GM18861 (cell line): ENCODE results near the gene TRMT10B.
"Not testable (repeated sequence)": the region's sequence is repeated elsewhere in the genome, so short reads cannot be mapped to it uniquely, and the experiment has no call there.

Experiments
- ATAC-seq: cut with Tn5 transposase; IDR thresholded peaks from one replicate; pipeline ENCODE4 v1.9.1; 2021; ENCODE audit not compliant: unreplicated experiment

Gene TRMT10B

DNA sequence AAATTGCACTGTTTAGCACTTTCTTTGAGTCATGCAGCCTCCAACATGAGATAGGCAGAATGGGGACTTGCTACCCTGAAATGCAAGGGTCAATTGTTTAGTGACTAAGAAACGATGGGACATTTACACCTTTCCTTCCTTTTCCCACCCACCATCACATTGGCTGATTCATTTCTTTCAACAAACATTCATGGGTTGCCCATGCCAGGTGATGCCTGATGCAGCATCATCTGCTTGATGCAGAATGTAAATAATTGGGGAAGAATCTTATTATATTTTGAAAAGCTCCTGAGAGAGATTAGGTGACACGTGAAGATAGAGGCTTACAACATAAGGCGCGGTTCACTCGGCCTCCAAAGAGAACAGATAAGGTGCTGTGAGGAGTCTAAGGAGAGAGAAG lies 4.5 kb upstream of the TRMT10B start:
- no peak for ATAC-seq

DNA sequence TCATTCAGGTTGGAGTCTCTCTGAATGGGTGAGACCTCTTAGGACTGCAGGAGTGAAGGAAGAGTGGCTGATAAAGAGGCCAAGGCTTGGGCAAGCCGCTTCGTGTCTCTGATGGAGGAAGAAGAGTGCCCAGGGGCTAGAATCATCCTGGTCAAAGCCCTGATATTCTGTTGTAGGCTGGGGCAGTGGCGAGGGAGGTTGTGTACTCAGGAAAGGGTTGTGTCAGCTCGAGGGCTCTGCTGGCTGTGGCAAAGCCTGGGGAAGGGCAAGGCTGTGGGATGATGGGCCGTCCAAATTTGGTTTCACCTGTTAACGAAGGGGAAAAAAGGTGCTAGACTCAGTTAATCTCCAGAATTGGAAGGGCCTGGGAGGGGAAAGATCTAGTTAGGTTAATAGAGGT lies 2.4 kb upstream of the TRMT10B start:
- no peak for ATAC-seq

DNA sequence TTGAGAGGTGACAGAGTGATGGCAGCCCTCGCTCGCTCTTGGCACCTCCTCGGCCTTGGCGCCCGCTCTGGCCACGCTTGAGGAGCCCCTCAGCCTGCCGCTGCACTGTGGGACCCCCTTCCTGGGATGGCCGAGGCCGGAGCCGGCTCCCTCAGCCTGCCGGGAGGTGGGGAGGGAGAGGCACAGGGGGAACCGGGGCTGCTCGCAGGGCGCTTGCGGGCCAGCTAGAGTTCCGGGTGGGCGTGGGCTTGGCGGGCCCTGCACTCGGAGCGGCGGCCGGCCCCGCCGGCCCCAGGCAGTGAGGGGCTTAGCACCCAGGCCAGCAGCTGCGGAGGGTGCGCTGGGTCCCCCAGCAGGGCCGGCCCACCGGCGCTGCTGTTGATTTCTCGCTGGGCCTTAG lies 1.9 kb upstream of the TRMT10B start:
- not testable (repeated sequence) for ATAC-seq

DNA sequence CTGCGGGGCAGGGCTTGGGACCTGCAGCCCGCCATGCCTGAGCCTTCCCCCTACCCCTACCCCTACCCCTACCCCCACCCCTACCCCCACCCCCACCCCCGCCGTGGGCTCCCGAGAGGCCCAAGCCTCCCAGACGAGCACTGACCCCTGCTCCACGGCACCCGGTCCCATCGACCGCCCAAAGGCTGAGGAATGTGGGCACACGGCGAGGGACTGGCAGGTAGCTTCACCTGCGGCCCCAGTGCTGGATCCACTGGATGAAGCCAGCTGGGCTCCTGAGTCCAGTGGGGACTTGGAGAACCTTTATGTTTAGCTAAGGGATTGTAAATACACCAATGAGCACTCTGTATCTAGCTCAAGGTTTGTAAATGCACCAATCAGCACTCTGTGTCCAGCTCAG lies 1.5 kb upstream of the TRMT10B start:
- ATAC-seq = not testable (repeated sequence)

DNA sequence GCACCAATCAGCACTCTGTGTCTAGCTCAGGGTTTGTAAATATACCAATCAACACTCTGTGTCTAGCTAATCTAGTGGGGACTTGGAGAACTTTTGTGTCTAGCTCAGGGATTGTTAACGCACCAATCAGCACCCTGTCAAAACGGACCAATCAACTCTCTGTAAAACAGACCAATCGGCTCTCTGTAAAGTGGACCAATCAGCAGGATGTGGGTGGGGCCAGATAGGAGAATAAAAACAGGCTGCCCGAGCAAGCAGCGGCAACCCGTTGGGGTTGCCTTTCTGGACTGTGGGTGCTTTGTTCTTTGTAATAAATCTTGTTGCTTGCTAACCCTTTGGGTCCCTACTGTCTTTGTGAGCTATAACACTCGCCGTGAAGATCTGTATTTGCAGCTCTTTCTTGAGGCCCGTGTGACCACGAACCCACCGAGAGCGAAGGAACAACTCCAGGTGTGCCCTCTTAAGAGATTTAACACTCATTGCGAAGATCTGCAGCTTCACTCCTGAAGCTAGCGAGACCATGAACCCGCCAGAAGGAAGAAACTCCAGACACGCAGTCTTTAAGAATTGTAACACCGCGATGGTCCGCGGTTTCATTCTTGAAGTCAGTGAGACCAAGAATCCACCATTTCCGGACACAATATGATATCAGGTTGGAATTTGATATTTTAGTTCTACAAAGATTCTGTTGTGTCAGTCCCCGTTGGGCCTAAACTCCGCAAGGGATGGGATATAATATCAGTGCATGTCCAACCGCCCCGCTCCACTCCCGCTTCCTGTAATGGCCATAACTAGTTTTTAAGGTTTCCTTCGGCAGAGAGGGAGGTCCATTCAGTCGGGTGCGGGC lies 740 bp upstream of the TRMT10B start:
- no peak for ATAC-seq

DNA sequence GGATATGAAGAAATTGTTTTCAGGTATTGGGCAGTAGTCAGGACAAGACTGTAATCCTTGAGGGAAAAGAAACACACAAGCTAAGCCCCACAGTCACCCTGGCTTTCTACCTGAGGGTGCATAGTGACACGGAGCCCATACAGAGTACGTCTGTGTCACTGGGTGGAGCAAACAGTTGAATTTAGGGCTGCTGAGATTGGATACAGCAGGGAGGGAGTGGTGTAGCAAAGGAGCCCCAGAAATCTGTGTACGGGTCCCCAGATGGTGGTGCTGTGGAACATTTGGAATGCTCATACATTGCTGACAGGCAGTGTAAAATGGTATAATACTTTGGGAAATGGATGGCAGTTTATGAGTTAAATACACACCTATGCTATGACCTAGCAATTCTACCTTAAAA lies 5.1 kb downstream of the TRMT10B start:
- ATAC-seq = no peak

DNA sequence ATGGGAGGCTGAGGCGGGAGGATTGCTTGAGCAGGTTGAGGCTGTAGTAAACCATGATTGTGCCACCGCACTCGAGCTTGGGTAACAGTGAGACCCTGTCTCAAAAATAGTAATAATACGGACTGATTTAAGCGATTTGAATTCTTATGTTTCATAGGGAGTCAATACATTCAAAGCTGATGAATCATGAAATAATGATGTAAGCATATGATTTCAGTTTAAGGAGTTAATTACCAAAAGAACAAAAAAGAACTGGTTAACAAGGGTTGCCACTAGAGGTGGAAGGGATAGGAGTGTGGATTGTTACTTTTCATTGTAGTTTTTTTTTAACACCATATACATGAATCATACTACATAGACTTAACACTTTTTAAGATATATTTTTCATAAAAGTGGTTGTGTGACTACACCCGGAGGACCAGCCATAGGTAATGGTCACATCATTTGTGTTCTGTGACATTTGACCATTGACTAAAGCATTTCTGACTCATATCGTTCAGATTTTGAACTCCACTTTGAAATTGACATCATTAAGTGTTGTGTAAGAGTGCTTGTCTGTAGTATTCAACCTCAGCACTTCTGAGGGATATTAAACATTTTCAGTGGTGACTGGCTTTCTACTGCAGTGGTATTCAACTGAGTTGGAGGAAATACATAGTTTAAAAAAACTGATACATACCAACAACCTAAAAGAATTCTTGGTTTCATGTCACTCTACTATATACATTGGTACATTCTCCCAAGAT lies 7.0 kb downstream of the TRMT10B start:
- no peak for ATAC-seq

DNA sequence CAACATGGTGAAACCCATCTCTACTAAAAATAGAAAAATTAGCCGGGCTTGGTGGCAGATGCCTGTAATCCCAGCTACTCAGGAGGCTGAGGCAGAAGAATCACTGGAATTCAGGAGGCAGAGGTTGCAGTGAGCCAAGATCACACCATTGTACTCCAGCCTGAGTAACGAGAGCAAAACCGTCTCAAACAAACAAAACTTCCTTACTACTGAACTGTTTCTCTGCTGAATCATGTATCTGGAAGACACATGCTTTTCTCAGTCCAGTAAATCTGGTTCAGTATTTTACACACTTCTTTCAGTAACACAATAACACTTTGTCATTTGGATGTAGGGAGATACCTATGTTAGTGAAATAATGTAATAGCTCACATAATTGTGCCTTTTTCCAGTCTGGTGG lies 7.9 kb downstream of the TRMT10B start:
- ATAC-seq = no peak

DNA sequence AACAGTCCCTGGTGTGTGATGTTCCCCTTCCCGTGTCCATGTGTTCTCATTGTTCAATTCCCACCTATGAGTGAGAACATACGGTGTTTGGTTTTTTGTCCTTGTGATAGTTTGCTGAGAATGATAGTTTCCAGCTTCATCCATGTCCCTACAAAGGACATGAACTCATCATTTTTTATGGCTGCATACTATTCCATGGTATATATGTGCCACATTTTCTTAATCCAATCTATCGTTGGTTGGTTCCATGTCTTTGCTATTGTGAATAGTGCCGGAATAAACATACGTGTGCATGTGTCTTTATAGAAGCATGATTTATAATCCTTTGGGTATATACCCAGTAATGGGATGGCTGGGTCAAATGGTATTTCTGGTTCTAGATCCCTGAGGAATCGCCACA lies 11.7 kb downstream of the TRMT10B start:
- ATAC-seq = not testable (repeated sequence)

DNA sequence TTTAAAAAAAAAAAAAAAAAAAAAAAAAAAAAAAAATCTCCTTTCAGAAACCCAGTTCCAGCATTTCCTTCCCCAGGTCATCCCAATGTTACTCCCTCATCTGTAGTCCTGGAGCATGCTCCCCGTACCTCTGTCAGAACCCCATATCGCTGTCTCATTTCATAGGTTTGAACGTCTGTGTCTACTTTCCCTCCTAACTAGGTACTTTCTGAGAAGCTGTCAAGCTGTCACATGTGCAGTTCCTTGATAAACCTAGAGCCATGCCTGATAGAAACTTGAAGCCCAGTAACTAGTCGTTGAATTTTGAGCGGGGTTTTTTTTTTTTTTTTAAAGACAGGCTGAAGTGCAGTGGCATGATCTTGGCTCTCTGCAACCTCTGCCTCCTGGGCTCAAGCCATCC lies 15.7 kb downstream of the TRMT10B start:
- ATAC-seq = no peak

DNA sequence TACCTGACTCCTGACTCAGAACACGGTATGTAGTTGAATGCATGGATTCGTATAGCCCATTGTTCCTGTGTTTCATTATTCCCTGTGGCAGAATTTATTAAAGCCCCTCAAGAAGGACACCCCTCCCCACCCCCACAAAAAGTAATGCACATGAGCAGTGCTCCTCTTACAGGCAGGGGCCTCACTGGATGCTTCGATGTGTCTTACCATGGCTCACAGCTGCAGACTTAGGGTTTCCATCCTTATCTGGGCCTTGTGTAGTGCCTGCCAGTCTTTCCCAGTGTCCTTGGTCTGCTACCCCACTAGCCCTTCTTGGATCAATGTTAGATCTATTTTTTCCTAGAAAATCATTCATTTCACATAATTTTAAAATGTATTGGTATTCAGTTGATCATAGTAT lies 16.4 kb downstream of the TRMT10B start:
- no peak for ATAC-seq

DNA sequence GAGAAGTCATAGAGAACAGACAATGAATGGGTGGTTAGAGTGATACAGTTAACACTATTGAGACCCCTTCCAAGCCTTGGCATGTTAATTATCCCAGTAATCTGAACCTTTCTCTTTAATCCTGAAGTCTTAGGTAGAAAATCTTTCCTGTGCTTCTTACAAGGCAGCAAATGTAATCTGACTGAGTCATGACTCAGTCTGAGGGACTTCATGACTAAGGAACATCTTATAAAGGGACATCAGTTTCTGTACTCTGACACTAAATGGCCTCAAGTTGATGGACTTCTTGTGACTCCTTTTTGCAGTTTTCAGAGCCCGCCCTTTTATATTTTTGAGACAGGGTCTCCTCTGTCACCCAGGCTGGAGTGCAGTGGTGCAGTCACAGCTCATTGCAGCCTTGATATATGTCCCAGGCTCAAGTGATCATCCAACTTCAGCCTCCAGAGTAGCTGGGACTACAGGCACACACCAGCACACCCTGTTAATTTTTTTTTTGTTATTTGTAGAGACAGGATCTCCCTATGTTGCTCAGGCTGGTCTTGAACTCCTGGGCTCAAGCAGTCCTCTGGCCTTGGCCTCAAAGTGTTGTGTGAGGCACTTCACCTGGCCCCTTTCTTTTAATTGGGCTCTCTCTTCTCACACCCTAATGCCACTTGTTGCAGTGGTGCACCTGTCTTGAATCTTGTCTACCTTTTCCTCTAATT lies 21.8 kb downstream of the TRMT10B start:
- no peak for ATAC-seq

DNA sequence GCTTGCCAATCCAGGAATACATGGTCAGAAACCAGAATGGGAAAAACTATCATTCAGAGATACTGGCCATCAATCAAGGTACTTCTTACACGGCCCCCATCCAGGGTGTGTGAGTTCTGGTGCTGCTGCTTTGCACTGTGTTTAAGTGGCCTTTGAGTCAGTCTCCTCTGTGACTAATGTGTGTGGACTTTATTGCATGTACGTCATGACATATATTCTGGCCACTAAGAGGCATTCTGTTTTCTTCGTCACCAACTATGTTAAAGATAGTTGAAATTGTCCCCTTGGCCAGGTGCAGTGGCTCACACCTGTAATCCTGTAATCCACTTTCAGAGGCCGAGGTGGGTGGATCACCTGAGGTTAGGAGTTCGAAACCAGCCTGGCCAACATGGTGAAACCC lies 22.7 kb downstream of the TRMT10B start:
- ATAC-seq = no peak

DNA sequence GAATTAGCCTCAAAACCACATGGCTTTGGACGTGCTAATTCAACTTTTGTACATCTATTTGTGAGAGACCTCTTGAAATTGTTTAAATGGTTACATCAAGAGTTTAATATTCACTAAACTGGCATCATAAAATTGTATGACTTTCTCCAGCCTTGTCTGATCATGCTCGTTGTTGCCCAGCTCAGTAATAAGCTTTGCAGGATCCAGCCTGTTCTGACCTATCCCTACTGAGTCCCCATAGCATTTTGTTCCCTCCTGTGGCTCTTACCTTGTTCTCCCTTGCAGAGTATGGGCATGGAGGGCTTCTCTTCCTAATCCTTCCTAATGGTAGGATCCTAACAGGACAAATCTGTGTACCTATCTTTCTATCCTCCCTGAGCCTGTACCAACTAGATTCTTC lies 24.9 kb downstream of the TRMT10B start:
- no peak for ATAC-seq

DNA sequence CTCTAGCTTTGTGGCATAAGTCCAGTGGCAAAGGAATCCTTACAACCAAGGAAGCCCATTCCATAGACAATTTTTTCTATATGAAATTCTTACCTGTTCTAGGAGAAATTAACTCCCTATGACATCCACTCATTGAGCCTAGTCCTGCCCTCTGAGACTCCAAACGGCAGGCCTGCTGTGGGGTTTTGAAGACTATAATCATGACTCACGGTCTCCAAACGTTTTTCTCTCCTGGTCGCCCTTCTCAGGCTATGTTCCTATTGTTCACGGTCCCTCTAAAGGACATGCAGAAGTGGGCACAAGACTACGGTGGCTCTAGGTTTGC lies 30.6 kb downstream of the TRMT10B start:
- ATAC-seq = no peak

DNA sequence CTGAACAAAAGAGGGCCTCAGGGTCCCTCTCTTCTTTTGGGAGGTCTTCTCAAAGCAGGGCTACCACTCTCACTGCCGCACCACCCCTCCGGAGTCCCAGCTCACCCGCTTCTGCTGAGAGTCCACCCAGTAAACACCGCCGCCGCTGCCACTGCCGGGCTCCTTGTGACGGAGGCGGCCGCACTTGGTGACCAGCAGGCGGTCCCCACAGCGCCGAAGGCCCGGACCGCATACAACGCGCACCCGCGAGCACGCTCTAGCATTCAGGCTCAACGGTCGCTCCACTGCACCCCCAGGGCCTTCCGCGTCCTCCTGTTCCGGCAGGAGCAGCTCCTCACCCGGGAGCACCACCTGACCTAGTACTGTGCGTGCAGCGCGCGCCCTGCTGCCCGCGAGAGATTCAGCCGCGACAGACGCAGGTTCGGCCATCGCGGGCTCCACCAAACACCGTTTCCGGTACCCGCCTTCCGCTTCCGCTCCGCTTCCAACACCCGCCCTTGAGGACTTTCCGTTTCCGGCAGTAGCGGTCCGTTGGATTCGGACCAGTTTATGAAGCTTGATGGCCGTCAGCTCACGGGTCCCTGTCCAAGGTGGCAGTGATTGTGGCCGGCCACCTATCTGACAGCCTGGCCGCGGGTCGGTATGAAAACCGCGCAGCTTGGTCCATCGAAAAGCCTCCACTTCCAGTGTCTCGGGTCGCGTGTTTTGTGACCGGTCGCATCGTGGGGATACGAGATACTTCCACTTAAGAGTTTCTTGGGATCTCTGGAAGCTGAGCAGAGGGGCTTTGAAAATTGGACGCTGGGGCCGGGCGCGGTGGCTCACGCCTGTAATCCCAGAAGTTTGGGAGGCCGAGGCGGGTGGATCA lies 31.2 kb downstream of the TRMT10B start, which contains the start of gene EXOSC3:
TSS of gene EXOSC3 (minus strand) at position 449 of the 868 bp plus-strand sequence. CDS start at position 429, 20 bp downstream.
- peak; percentile 77 for ATAC-seq

DNA sequence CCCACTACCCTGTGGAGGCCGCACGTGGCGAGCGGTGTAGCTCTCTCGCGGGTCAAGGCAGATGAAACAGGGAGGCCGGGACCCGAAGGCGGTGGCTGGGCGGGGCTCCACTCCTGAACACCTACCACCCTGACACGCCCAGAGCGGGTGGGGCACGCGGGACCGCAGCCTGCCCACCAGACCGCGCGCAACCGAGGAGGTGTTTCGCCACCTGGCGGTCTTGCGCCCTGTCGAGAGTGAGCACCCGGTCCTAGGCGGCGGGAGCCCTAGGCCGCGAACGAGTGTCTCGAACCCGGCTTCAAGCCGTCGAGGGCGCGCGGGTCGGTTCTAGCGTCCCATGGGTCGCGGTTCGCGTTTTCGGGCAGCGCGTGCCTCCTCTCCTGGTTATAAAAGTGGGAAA lies 33.5 kb downstream of the TRMT10B start:
- ATAC-seq = no peak

DNA sequence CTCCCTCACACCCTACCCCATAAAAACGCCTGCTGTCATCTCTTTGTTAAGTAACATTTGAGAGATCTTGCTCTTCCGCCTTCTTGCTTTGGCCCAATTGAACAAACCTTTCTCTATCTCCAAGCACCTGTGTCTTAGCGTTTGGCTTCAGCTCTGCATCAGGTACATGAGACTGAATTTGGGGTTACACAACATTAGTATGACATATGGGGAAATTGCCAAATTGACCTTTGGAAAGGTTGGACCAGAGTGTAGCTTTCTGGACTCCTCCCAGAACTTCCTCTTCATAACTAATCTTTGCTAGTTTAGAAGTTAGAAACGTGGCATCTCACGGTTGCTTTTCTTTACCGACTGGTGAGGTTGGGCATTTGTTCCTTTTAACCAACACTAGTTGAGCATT lies 34.7 kb downstream of the TRMT10B start:
- ATAC-seq = no peak

DNA sequence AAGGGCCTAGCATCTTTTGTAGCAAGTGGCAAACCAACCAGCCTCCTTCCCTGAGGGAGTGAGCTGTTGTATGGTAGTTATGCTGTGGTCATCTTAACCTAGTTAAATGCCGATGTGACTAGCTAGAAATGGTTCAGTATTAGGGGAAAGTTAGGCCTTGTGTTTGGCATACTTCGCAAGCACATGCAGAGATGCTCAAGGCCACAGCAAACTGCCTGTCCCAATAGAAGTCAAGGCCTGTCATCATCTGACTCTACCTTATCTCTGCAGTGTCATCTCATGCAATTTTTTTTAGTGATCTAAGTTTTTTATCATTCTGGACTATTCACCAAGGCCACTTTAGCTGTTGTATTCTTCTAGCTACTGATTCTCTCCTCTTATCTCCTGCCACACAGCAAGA lies 36.5 kb downstream of the TRMT10B start:
- ATAC-seq = no peak

DNA sequence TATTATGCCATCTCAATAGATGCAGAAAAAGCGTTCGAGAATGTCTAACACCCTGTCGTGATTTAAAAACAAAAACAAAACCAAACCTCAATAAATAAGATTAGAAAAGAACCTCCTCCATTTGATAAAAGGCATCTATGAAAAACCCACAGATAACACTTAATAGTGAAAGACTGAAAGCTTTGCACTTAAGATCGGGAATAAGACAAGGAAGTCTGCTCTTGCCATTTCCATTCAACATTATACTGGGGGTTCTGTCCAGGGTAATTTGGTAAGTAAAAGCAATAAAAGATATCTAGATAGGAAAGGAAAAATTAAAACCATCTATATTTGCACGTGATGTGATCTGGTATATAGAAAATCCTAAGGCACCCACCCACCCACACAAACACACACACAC lies 38.5 kb downstream of the TRMT10B start:
- no peak for ATAC-seq

DNA sequence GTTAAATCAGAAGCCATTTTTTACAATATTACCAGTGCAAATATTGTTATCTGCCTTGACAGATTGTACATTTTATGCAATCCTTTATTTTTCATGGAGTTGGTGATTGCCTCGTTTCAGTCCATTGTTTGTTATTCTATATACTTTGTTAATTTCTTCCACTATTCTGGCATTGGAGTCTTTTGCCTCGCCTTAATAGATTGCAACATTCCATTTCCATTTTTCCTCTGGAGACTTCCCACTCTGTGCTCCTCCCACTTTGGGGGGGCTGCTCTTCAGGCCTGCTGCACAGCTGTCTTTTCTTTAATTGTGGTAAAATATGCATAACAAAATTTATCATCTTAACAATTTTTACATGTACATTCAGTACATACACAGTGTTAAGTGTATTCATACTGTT lies 42.6 kb downstream of the TRMT10B start:
- no peak for ATAC-seq
